BE2C (cell line): ENCODE results near the gene PTPRD.
A peak's percentile ranks its signal among the peaks of the same experiment; 100 is the strongest.

Experiments used
- DNase-seq: peaks from one replicate; pipeline ENCODE4 v3.0.0-alpha.2; 2020
- H3K27me3 ChIP-seq: fragments of 250-450 bp; sonication (Bioruptor Pico); 2 replicates; pipeline ENCODE4 v1.5.1; 2020; ENCODE audit warnings: mild to moderate bottlenecking
- H3K36me3 ChIP-seq: fragments of 250-450 bp; sonication (Bioruptor Pico); 2 replicates; pipeline ENCODE4 v1.5.1; 2020; ENCODE audit warnings: mild to moderate bottlenecking
- H3K4me1 ChIP-seq: fragments of 250-450 bp; sonication (Bioruptor Pico); 2 replicates; pipeline ENCODE4 v1.5.1; 2020
- H3K4me3 ChIP-seq: 2 replicates; pipeline ENCODE4 v1.5.1; 2011; ENCODE audit warnings: low read depth, low read length
- H3K9me3 ChIP-seq: fragments of 250-450 bp; sonication (Bioruptor Pico); 2 replicates; pipeline ENCODE4 v1.5.1; 2020
- TF ChIP-seq, protein P1 (sequence below): IDR thresholded peaks from 2 replicates; pipeline ENCODE4 v1.5.1; 2012; ENCODE audit warnings: mild to moderate bottlenecking, low read depth, low read length

The PTPRD gene

DNA sequence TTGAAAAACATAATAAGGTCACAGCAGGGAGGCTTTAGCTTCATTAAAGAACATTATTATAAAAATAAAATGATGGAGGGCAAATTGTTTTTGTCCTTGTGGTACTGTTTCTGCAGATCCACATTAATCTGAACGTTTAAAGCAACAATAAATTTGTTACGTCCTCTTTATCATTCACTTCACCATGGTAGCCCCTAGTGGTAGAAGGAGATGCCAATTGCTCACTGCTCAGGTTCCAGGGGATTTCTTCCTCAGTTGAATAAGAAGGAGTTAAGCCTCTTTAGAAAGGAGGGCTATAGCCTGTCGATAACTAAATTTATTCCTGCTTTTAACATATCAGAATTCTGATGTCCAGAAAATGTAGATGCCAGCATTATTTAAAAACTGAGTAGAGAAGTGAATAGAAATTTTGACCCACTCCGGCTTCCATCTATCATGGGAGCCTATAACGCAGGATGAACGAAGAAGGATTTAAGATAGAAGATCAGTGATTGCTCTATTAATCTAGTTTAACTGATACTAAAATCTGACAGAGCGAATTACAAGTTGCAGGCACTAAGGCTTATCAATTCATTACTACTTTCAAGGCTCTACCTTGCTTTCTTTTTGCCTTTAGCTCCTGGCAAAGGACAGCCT, 692.3 kb downstream of the PTPRD start:
- no peak for DNase-seq

DNA sequence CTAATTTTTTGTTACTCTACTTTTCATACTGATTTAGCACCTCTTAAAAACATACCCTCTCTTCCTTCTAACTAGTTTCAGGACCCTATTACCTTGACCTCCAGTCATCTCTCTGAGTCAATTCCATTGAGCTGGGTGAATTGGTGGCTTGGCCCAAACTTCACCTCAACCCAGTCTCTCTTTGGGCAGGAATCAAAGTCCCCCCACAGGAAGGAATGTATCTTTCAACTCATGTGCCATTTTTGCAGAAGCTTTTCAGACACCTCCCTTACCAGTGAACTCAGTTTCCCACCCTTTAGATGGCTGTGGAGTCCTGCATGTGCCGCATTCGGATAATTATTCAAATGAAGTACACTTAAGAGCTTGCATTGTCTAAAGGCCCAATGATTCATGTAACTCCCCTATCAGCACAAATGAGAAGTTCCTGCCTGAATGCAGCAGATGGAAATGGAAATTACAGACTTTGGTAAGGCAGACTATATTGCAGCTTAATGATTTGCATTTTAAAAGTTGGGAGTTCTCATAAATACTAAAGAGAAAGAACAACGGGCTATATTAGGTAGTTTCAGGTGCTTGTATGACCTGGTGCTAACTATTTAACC, 693.5 kb downstream of the PTPRD start:
- Histone ChIP-seq H3K9me3 (no peaks in the 10 kb centered on the region; the same call in 1 of the 2 replicates), H3K36me3 (no peaks in the 10 kb centered on the region), H3K27me3 (no peaks in the 10 kb centered on the region), H3K4me1 (no peaks in the 10 kb centered on the region), H3K4me3 (no peak overlapping the region)
- TF ChIP-seq, protein P1, sequence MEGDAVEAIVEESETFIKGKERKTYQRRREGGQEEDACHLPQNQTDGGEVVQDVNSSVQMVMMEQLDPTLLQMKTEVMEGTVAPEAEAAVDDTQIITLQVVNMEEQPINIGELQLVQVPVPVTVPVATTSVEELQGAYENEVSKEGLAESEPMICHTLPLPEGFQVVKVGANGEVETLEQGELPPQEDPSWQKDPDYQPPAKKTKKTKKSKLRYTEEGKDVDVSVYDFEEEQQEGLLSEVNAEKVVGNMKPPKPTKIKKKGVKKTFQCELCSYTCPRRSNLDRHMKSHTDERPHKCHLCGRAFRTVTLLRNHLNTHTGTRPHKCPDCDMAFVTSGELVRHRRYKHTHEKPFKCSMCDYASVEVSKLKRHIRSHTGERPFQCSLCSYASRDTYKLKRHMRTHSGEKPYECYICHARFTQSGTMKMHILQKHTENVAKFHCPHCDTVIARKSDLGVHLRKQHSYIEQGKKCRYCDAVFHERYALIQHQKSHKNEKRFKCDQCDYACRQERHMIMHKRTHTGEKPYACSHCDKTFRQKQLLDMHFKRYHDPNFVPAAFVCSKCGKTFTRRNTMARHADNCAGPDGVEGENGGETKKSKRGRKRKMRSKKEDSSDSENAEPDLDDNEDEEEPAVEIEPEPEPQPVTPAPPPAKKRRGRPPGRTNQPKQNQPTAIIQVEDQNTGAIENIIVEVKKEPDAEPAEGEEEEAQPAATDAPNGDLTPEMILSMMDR = no peak
- no peak for DNase-seq

More for the DNA sequence above, 692.3 kb downstream of the PTPRD start:
- TF ChIP-seq, protein P1 = no peak
- Histone ChIP-seq H3K27me3 (no peaks in the 10 kb centered on the region), H3K4me1 (no peaks in the 10 kb centered on the region), H3K4me3 (no peak overlapping the region), H3K9me3 (no peaks in the 10 kb centered on the region), H3K36me3 (no peaks in the 10 kb centered on the region)

DNA sequence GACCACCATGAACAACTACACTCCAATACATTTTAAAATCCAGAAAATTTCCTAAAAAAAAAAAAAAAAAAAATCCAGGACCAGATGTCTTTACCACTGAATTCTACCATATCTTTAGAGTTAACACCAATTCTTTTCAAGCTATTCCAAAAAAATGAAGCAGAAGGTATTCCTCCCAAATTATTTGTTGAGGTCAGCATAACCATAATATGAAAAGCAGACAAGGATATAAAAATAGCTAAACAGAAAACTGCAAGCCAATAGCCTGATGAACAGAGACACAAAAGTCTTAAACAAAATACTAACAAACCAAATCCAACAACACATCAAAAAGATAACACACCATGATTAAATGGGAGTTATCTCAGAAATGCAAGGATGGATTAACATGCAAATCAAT, 695.4 kb downstream of the PTPRD start:
- Histone ChIP-seq H3K9me3 (no peaks in the 10 kb centered on the region; the same call in 1 of the 2 replicates), H3K27me3 (no peaks in the 10 kb centered on the region), H3K36me3 (no peaks in the 10 kb centered on the region), H3K4me3 (no peak overlapping the region), H3K4me1 (no peaks in the 10 kb centered on the region)
- no peak for DNase-seq
- TF ChIP-seq, protein P1 = no peak

DNA sequence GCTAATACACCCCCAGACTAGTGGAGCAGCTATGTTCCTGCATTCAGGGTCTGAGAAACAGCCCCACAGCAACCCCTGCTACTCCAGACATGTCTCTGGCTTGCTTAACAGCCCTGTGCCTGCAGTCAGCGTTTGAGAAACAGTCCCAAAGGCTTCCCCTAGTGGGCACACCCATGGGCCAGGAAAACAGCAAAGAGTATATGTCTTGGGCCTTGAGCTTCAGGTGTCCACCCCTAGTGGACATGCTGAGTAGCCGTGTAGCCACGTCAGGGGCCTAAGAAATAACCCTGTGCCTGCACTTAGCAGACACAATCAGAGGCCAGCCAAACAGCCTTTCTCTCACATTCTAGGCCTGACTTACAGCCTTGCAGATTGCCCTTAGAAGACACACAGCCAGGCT, 698.6 kb downstream of the PTPRD start:
- no peak for DNase-seq
- TF ChIP-seq, protein P1 = no peak

DNA sequence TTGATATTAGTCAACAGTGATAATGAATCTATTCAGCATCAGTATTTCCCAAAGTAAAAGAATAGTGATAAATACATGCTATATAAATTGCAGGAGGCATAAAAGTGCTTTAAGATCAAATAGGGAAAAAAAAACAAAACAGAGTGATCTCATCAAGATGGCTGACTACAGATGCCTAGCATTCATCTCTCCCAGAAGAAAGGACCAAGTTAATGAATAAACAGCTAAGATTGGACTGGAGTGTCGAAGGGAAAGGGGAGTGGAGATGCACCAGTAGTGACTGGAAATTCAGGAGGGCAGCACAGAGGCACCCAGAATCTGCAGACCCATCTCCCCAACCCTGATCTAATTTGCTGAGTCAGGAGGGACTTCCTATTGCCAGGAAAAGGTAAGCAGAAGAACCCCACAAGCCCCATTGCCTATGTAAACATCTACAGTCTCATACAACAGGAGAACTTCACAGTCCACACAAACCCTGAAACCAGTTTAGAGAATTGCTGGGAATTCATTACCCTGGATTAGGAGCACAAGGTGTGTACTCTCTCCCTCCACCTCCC, 699.4 kb downstream of the PTPRD start:
- TF ChIP-seq, protein P1 = no peak
- DNase-seq = no peak
- no peaks in the 10 kb centered on the region for H3K36me3 ChIP-seq
- H3K9me3 ChIP-seq = no peaks in the 10 kb centered on the region; the same call in 1 of the 2 replicates
- no peak overlapping the region for H3K4me3 ChIP-seq
- no peaks in the 10 kb centered on the region for H3K27me3 ChIP-seq
- H3K4me1 ChIP-seq = no peaks in the 10 kb centered on the region

More for the DNA sequence above, 698.6 kb downstream of the PTPRD start:
- Histone ChIP-seq H3K4me1 (no peaks in the 10 kb centered on the region), H3K36me3 (no peaks in the 10 kb centered on the region), H3K27me3 (no peaks in the 10 kb centered on the region), H3K4me3 (no peak overlapping the region), H3K9me3 (no peaks in the 10 kb centered on the region; the same call in 1 of the 2 replicates)

DNA sequence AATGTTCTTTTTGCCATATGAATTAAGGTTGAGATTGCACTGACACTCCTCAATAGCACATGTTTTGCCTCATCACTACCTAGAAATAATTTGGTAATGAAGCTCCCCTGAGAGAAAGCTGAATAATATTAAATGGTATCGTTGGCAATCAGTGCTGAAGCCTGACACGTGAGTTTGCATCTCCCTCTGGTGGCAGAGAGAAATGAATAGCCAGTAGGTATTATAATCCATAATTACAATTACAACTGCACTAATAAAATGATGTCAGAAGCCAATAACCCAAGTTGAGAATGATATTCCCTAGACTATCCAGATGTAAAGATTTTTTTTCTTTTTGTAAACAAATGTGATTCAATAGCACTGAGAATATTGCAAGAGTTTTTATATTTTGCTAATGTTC, 700.3 kb downstream of the PTPRD start:
- DNase-seq = no peak
- Histone ChIP-seq H3K36me3 (no peaks in the 10 kb centered on the region), H3K4me1 (no peaks in the 10 kb centered on the region), H3K4me3 (no peak overlapping the region), H3K27me3 (no peaks in the 10 kb centered on the region), H3K9me3 (no peaks in the 10 kb centered on the region; the same call in 1 of the 2 replicates)
- TF ChIP-seq, protein P1 = 0 out of 2 replicates have a peak, but pooled peaks have one; percentile 13
